Activated CD4-positive, alpha-beta T cell treated with anti-CD3 and anti-CD28 coated beads, Interleukin-2, amount 50 U/mL, for 16 hours (primary cell): ENCODE measurements around the gene CDHR2.
"Not testable (repeated sequence)": the region's sequence is repeated elsewhere in the genome, so short reads cannot be mapped to it uniquely, and the experiment has no call there.

Experiments
- DNase-seq: peaks from one replicate; pipeline ENCODE4 v3.0.0-alpha.2; 2020

CDHR2 gene

GRCh38 chr5:176599749-176600430 lies 50.7 kb downstream of the CDHR2 start:
- DNase-seq, result not testable (repeated sequence)

GRCh38 chr5:176601901-176602482 lies 52.9 kb downstream of the CDHR2 start:
- no peak for DNase-seq

DNA sequence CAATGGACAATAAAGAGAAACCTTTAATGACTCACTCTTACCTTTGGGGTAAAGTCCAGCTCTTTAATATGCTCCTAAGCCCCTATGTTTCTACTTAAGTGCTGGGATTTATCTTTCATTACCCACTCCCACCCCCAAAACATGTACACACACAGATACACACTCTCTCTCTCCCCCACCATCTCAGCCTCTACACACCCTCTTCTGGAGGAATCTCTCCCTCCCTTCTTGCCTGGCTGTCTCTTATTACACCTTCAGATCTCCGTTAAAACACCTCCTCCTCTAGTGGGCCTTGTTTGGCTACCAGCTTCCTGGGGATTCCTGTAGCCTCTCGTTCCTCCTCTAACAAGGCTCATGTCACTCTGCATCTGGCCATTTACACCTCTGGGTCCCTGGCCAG lies 53.9 kb downstream of the CDHR2 start:
- DNase-seq, result no peak

- DNase-seq, result no peak
These were observed 56.9 kb downstream of the CDHR2 start for GRCh38 chr5:176606032-176606431.

DNA sequence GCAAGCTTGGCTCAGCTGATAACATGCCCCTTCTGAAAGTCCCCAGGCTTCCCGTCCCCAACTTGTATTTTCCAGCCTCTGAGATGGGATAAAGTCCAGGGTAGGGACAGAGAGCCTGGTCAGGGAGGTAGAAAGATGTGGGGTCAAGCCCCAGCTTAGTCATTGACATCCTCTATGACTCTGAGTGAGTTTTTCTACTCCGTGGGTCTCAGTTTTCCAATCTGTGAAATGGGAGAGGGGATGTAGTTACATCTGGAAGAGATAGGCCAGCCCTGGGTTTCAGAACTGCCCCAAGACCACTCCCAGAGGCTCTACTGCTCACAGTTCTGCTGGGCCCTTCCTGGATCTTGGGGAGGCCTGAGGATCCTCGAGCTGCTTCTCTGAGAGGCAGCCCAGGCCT lies 57.7 kb downstream of the CDHR2 start:
- no peak for DNase-seq

- DNase-seq, result no peak
These were observed 59.1 kb downstream of the CDHR2 start for GRCh38 chr5:176608142-176608705.

DNA sequence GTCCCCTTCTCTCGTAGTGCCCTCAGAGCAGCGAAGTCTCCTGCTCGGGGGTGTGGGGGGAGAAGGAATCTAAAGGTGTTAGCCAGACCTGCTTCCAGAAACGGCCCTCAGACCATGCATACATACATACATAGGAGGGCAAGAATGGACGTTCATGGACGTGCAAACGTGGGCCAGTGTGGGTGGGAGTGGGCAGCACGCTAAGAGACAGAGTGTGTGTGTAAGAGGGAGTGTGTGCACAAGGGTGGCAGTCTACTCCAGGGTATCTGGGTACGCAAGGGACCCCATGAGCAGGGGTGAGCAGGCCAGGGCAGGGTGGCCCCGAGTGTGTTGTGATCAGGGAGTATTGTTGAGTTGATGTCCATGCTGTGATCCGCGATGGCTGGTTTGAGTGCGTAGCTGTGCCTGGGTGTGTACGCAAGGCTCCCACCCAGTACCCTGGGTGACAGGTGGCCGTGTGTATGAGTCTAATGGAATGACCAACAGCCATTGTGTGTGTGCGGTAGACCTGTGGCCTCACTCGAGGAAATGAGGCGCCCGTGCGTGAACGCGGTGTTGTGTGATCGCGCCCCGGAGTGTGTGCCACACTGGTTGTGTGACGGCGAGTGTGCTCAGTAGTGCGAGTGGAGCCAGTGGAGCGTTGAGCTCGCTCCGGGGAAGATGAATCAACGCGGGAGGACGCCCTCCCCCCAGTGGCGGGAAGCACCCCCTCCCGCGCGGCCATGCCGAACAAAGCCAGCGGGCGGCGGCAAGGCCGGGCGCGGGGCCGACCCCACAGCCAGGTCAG lies 60.0 kb downstream of the CDHR2 start:
- DNase-seq, result no peak

- peak; percentile 58 for DNase-seq
These were observed 60.7 kb downstream of the CDHR2 start, which contains the start of gene GPRIN1 for GRCh38 chr5:176609724-176610434. GPRIN1 (minus strand) TSS chr5:176610156; CDS start chr5:176599834, 10,322 bp downstream.

DNA sequence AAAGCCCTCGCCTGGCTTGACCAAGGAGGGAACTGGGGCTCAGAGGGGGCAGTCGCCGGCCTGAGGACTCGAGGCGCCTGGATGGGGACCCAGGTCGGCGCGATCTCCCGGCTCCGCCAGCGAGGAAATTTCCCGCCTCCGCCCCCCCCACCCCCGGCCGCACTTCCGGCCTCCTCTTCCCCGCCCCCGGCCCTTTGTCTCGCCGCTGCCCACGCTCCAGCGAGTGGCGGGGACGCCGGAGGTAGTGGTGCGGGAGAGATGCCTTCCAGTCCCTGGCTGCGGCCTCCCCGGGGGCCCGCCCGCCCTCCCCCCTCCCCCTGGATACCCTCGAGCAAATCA lies 61.3 kb downstream of the CDHR2 start:
- DNase-seq, result no peak

DNA sequence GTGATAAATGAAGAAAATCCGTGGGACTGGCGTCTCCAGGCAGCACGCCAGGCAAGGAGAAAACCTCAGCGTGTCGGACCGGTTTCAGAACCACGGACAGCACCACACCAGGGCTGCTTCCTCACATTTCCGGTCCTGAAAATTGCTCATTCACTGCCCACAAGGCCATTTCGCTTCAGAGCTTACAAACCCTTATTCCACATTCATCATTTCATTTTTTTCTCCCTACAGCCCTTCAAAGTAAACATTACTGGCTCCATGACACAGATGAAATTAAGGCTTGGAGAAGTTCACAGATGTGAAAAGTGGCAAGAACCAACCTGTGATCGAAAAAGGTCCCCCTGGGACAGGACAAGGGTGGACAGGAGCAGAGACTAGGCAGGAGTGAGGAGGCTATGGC lies 62.3 kb downstream of the CDHR2 start:
- peak; percentile 42 for DNase-seq

- DNase-seq, result no peak
These were observed 62.9 kb downstream of the CDHR2 start for GRCh38 chr5:176612008-176612407.

DNA sequence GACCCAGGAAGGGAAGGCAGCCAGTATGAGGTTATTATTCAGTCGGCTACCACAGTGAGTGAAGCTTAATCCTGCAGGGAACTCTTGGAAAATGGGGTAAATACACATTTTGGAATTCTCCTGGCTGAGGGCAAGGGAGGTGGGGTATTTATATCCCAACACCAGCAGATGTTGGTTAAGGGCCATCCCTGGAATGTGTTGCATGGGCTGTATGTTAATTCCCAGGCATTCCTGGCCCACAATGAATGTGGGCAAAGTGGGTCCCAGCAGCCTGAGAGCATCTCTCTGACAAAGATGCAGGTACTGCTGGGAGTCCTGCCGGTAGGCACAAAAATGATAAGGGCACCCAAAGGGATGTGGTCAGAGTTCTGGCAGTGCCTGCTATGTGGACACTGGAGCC lies 63.7 kb downstream of the CDHR2 start:
- DNase-seq, result no peak

DNA sequence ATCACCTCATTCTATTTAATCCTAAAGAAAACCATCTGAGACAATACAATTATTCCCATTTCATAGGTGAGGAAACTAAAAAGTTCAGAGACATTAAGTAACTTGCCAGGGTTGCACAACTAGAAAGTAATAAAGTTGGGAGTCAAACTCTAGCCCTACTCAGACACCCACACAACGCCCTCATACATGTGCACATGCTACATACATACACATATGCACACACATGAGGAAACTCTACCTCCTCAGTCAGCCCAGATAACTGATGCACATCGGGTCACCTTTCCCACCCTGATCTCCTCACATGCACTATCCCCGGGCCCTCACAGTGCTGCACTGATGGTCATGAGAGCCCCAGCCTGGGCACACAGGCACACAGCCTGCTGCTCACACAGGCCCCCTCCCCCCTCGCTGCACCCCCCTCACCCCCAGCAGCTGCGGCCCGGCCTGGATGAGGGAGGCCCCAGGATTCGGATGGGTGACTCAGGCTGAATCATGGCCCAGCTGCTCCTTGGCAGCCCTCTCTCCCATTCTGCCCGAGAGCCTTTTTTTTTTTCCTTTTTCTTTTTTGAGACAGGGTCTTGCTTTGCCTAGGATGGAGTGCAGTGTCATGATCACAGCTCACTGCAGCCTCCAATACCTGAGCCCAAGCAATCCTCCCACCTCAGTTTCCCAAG lies 65.8 kb downstream of the CDHR2 start:
- no peak for DNase-seq

DNA sequence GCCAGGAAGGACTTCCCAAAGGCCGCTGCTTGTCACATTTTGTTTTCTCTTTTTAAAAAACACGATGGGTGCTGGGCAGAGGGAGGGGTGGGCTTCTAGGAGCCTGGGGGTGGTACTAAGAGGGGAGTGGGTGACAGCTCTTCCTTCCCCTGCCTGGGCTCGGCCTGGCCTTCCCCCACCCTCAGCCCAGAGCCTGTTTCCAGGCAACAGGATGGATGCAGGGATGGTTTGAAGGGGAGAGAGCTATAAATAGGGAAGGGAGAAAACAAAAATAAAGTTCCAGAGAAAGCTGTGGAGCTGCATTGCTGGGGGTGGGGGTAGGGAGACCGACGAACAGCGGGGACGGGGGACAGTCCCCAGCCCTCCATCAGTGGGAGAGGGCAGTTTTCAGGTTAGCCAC lies 67.4 kb downstream of the CDHR2 start:
- no peak for DNase-seq

GRCh38 chr5:176618783-176619182 lies 69.6 kb downstream of the CDHR2 start:
- no peak for DNase-seq

GRCh38 chr5:176619203-176619568 lies 70.0 kb downstream of the CDHR2 start:
- peak; percentile 75 for DNase-seq

- DNase-seq, result no peak
These were observed 70.6 kb downstream of the CDHR2 start for GRCh38 chr5:176619569-176620332.

GRCh38 chr5:176620333-176620981 lies 71.3 kb downstream of the CDHR2 start:
- no peak for DNase-seq

GRCh38 chr5:176621661-176622079 lies 72.5 kb downstream of the CDHR2 start:
- no peak for DNase-seq

GRCh38 chr5:176624142-176624541 lies 75.0 kb downstream of the CDHR2 start:
- DNase-seq, result no peak

DNA sequence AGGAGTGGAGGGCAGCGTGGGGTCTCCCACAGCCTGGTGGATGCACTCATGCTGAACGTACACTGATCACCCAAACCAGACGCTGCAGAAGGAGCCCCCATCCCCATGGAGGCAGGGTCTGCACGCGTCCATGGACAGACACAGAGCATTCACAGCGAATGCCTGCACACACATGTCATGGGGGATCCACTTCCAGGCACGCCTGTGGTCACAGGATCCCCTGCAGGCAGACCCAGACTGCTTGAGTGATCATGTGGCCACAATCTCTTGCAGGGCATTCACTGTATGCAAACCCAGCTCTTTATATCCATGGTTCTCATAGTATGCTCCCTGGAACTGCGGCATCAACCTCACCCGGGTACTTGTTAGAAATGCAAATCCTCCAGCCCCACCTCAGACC lies 75.8 kb downstream of the CDHR2 start:
- DNase-seq, result no peak
